GM23248 (cell line): ENCODE data around the gene QDPR. TPM values are rescaled to one million over a fixed set of nuclear protein-coding genes. Genes with fewer than 3 reads are reported as not detected.

Experiments used
- DNase-seq: peaks from one replicate; pipeline ENCODE4 v3.0.0-alpha.2; 2015
- H2AFZ ChIP-seq: fragments of 200-600 bp; sonication (generic); 2 replicates; pipeline ENCODE4 v1.6.1; 2016; ENCODE audit warnings: antibody characterized with exemption
- H3F3A ChIP-seq: fragments of 200-600 bp; sonication (generic); 2 replicates; pipeline ENCODE4 v1.6.1; 2016; ENCODE audit warnings: mild to moderate bottlenecking, antibody characterized with exemption, mixed run types; ENCODE audit not compliant: insufficient read depth
- H3K27ac ChIP-seq: fragments of 200-600 bp; sonication (generic); 2 replicates; pipeline ENCODE4 v1.5.1; 2016; ENCODE audit warnings: mild to moderate bottlenecking
- H3K27me3 ChIP-seq: fragments of 200-600 bp; sonication (generic); replicated peaks from 2 replicates; pipeline ENCODE4 v1.6.1; 2016; ENCODE audit warnings: mild to moderate bottlenecking; ENCODE audit not compliant: insufficient read depth
- H3K36me3 ChIP-seq: fragments of 200-600 bp; sonication (generic); 2 replicates; pipeline ENCODE4 v1.6.1; 2016; ENCODE audit warnings: low read depth, mild to moderate bottlenecking
- H3K4me1 ChIP-seq: fragments of 200-600 bp; sonication (generic); 2 replicates; pipeline ENCODE4 v1.6.1; 2016; ENCODE audit warnings: mild to moderate bottlenecking; ENCODE audit not compliant: insufficient read depth
- H3K4me2 ChIP-seq: fragments of 200-600 bp; sonication (generic); one replicate; pipeline ENCODE4 v1.6.1; 2016; ENCODE audit warnings: mild to moderate bottlenecking; ENCODE audit not compliant: unreplicated experiment
- H3K4me3 ChIP-seq: fragments of 200-600 bp; sonication (generic); 2 replicates; pipeline ENCODE4 v1.5.1; 2016; ENCODE audit warnings: mild to moderate bottlenecking
- H3K79me2 ChIP-seq: fragments of 200-600 bp; sonication (generic); 2 replicates; pipeline ENCODE4 v1.6.1; 2016; ENCODE audit warnings: mild to moderate bottlenecking; ENCODE audit not compliant: insufficient read depth
- H3K9ac ChIP-seq: fragments of 200-600 bp; sonication (generic); 2 replicates; pipeline ENCODE4 v1.6.1; 2016; ENCODE audit warnings: mild to moderate bottlenecking
- H3K9me2 ChIP-seq: fragments of 200-600 bp; sonication (generic); 2 replicates; pipeline ENCODE4 v1.6.1; 2016; ENCODE audit warnings: mixed run types, mild to moderate bottlenecking, moderate library complexity; ENCODE audit not compliant: insufficient read depth
- H3K9me3 ChIP-seq: fragments of 200-600 bp; sonication (generic); one replicate; pipeline ENCODE4 v1.6.1; 2017; ENCODE audit warnings: low read depth
- H4K20me1 ChIP-seq: fragments of 200-600 bp; sonication (generic); 2 replicates; pipeline ENCODE4 v1.6.0; 2016; ENCODE audit not compliant: insufficient read depth
- EZH2 ChIP-seq: fragments of 200-600 bp; sonication (generic); IDR thresholded peaks from 2 replicates; pipeline ENCODE4 v1.6.1; 2018; ENCODE audit warnings: antibody characterized with exemption, mild to moderate bottlenecking; ENCODE audit not compliant: insufficient read depth, poor library complexity, severe bottlenecking
- EZH2phosphoT487 ChIP-seq: fragments of 200-600 bp; sonication (generic); IDR thresholded peaks from 2 replicates; pipeline ENCODE4 v1.6.1; 2018; ENCODE audit warnings: antibody characterized with exemption, moderate library complexity, mild to moderate bottlenecking, low read depth; ENCODE audit not compliant: insufficient read depth
- WGBS, 2 experiments: methylation state at CpG; one replicate each; pipeline ENCODE4 v1.1.6; 2015 to 2017; ENCODE audit warnings: low lambda C conversion rate in 2 of 2, low coverage in 1 of 2; ENCODE audit errors: missing lambda C conversion rate in 2 of 2; 5-methylcytosine and 5-hydroxymethylcytosine counted together
- in situ Hi-C: fragments of 300-500 bp; cut with MboI; formaldehyde crosslinking; loops from 2 replicates; pipeline ENCODE4 v1.15.0; 2020
- polyA plus RNA-seq: library from polyadenylated mRNA; unstranded; fragments of >200 nt; fragmentation: Nextera tagmentation; extraction: Ambion mirVana; gene quantifications from 2 replicates; pipeline ENCODE4 v1.2.1, GENCODE V29; 2016
- total RNA-seq: library from RNA; depleted of rRNA; stranded (reverse); fragments of >200 nt; shearing (Covaris generic); gene quantifications from 2 replicates; pipeline ENCODE4 v1.2.3, GENCODE V29; 2014

QDPR gene
- total and polyA plus RNA-seq, 2 experiments from 2014 or later = 13.9 to 40.4 TPM

DNA sequence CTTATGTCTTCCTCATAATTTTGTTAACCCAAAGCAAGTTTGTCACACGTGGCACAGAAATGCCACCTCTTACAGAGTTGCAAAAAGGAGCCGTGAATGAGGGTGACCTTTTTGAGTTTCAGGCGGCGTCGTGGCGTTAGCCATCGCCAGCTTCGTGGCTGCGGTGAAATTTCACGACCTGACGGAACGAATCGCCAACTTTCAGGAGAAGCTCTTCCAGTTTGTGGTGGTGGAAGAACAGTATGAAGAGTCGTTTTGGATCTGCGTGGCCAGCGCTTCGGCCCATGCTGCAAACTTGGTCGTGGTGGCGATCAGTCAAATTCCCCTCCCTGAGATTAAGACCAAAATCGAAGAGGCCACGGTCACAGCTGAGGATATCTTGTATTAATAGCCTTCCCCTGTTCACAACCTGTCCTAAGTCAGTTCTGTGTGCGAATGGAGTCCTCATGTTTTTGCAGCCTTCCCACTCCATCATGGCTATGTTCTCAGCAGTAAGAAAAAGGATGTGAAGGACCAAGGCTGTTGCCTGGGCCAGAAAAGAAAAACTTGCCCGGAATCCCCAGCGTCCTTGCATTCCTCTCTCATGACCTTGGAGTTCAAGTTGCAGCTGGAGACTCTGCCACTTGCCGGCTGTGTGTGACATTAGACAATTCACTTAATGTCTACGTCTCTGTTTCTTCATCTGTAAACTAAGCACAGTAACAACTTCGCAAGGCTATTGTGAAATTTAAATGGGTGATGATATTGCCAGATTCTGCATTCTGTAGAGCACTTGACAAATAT lies 15.0 kb upstream of the QDPR start:
- Histone ChIP-seq H3K9ac (no peak overlapping the region), H3K4me2 (no peak overlapping the region), H3K9me2 (no peaks in the 10 kb centered on the region), H3K27ac (no peak overlapping the region), H3F3A (no peaks in the 10 kb centered on the region), H4K20me1 (no peaks in the 10 kb centered on the region), H3K27me3 (peaks cover 17% of the 10 kb centered on the region; the same call in 1 of the 2 replicates), H3K4me3 (no peak overlapping the region), H3K4me1 (no peaks in the 10 kb centered on the region), H3K79me2 (no peaks in the 10 kb centered on the region), H3K9me3 (no peaks in the 10 kb centered on the region), H2AFZ (no peak overlapping the region), H3K36me3 (no peaks in the 10 kb centered on the region)
- DNase-seq = no peak
- WGBS, 2 experiments = 81 to 82% methylated on average over 27 of the region's 27 CpGs
- TF ChIP-seq EZH2 = no peak
- TF ChIP-seq EZH2phosphoT487 = no peak
- in situ Hi-C loops = no loop called here

DNA sequence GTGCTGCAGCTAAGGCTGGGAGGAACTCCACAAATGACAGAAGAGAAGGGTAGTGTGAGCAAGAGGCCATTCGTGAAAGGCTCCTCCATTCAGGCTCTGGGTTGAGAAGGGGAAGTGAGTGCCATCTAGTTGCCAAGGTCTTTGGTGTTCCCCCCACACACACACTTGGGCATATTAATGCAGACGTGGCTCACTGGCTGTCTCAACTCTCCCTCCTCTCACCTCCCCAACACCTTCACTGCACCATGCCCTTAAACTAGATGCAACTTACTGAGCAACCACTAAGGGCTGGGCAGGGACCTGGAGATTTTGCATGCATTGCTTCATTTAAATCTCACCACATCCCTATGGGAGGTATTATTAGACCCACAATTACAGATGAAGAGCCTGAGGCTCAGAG lies 11.8 kb upstream of the QDPR start:
- WGBS, 2 experiments = 0 to 9% methylated on average over 2 of the region's 2 CpGs
- in situ Hi-C loops = no loop called here
- Histone ChIP-seq H3K9me2 (no peaks in the 10 kb centered on the region), H3K27ac (no peak overlapping the region), H4K20me1 (no peaks in the 10 kb centered on the region), H3K4me2 (no peak overlapping the region), H2AFZ (no peak overlapping the region), H3K36me3 (no peaks in the 10 kb centered on the region), H3F3A (no peaks in the 10 kb centered on the region), H3K4me3 (no peak overlapping the region), H3K9ac (no peak overlapping the region), H3K9me3 (no peaks in the 10 kb centered on the region), H3K79me2 (no peaks in the 10 kb centered on the region), H3K4me1 (no peaks in the 10 kb centered on the region), H3K27me3 (peaks cover 38% of the 10 kb centered on the region; the same call in 1 of the 2 replicates)
- no peak for DNase-seq
- TF ChIP-seq EZH2 (no peak), EZH2phosphoT487 (no peak)

DNA sequence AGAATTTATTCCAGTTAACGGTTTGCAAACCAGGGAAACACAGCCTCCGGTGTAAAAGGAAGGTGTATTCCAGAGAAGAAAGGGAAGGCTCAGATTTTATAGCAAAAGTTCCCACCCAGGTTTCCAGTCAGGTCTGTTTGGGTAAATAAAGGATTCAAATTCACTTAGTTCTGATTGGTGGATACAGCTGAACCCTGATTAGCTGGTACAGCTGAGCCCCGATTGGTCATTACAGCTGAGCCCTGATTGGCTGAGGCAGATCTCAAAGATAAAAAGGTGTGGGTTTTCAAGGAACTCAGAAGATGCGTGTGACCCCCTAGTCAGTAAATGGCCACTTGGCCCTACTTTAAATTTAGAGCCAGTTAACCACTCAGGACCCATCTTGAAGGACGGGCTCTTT lies 9.7 kb upstream of the QDPR start:
- H3K36me3 ChIP-seq = no peaks in the 10 kb centered on the region
- no peaks in the 10 kb centered on the region for H3K79me2 ChIP-seq
- in situ Hi-C loops = no loop called here
- TF ChIP-seq EZH2 (no peak), EZH2phosphoT487 (no peak)
- H3F3A ChIP-seq = no peaks in the 10 kb centered on the region
- no peak overlapping the region for H3K4me2 ChIP-seq
- H3K27me3 ChIP-seq = peaks cover 58% of the 10 kb centered on the region
- no peak overlapping the region for H3K9ac ChIP-seq
- H3K27ac ChIP-seq = no peak overlapping the region
- no peaks in the 10 kb centered on the region for H3K9me2 ChIP-seq
- 70 to 76% methylated on average over 5 of the region's 5 CpGs for WGBS, 2 experiments
- no peaks in the 10 kb centered on the region for H3K9me3 ChIP-seq
- no peaks in the 10 kb centered on the region for H4K20me1 ChIP-seq
- no peak overlapping the region for H3K4me3 ChIP-seq
- H2AFZ ChIP-seq = no peak overlapping the region
- no peak for DNase-seq
- no peaks in the 10 kb centered on the region for H3K4me1 ChIP-seq

DNA sequence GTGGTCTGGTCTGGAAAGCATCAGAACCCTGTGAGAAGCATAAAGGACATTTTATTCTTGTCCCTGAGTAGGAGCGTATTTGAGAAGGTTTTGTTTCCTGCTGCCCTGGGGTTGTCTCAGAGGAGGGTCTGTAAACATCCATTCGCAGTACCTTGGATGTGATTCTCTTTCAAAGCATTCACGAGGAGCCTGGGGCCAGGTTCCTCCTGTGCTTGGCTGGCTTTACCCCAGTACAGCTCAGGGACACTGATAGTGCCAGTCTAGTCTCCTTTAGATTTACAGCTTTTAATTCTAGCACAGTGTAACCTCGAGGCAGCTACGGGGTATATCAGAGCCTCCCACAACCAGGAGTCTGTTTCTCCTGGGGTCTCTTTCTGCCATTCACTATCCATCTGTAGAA lies 5.8 kb upstream of the QDPR start:
- no peaks in the 10 kb centered on the region for H3F3A ChIP-seq

More for the DNA sequence above, 5.8 kb upstream of the QDPR start:
- Histone ChIP-seq H3K4me1 (no peaks in the 10 kb centered on the region), H4K20me1 (no peaks in the 10 kb centered on the region), H3K9me2 (no peaks in the 10 kb centered on the region), H3K27ac (no peak overlapping the region), H3K27me3 (peaks cover 67% of the 10 kb centered on the region), H3K79me2 (no peaks in the 10 kb centered on the region), H3K9me3 (no peaks in the 10 kb centered on the region), H3K4me3 (no peak overlapping the region), H3K4me2 (no peak overlapping the region), H3K9ac (no peak overlapping the region), H2AFZ (no peak overlapping the region), H3K36me3 (no peaks in the 10 kb centered on the region)
- WGBS, 2 experiments = 50 to 51% methylated on average over 5 of the region's 5 CpGs
- no peak for TF ChIP-seq EZH2phosphoT487
- no peak for TF ChIP-seq EZH2
- no peak for DNase-seq
- in situ Hi-C loops = no loop called here
